A673 (cell line): ENCODE measurements around the gene MS4A4E.
"Not testable (repeated sequence)": the region's sequence is repeated elsewhere in the genome, so short reads cannot be mapped to it uniquely, and the experiment has no call there.

Experiments
- CTCF ChIP-seq: fragments of 300-800, 200-600 bp; sonication (generic); conservative IDR thresholded peaks from 2 replicates; pipeline ENCODE4 v1.5.1; 2017; ENCODE audit warnings: low read depth, mild to moderate bottlenecking, antibody characterized with exemption, low read length, moderate library complexity, mixed read lengths
- EZH2 ChIP-seq: fragments of 200-600 bp; sonication (generic); IDR thresholded peaks from 2 replicates; pipeline ENCODE4 v1.6.1; 2017; ENCODE audit warnings: borderline replicate concordance, low read depth, mild to moderate bottlenecking, mixed read lengths, antibody characterized with exemption, low read length; ENCODE audit not compliant: poor library complexity, severe bottlenecking

DNA sequence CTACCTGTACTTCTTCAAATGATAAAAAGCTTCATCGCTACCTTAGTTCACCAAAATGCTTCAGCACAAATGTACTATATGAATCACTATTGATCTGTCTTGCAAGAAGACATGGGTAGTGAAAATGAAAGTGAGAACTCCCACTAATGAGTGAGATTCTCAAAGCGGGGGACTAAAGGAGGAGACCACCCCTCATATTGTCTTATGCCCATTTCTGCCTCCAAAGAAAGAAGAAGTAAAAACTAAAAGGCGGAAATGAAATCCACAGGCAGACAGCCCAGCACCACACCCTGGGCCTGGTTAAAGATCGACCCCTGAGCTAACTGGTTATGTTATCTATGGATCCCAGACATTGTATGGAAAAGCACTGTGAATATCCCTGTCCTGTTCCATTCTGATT lies 50.4 kb downstream of the MS4A4E start:
- not testable (repeated sequence) for TF ChIP-seq CTCF, EZH2
